HG03280 (cell line): ENCODE results near the gene CIBAR2.

Experiments used
- ATAC-seq: cut with Tn5 transposase; IDR thresholded peaks from one replicate; pipeline ENCODE4 v1.9.1; 2021; ENCODE audit warnings: mild to moderate bottlenecking, moderate library complexity; ENCODE audit not compliant: unreplicated experiment

The CIBAR2 gene

GRCh38 chr16:85083051-85083639 is 29.1 kb downstream of the CIBAR2 start:
- ATAC-seq, result no peak

GRCh38 chr16:85082173-85083050 is 29.9 kb downstream of the CIBAR2 start:
- no peak for ATAC-seq

- no peak for ATAC-seq
These were observed 30.5 kb downstream of the CIBAR2 start for GRCh38 chr16:85081765-85082164.

GRCh38 chr16:85081038-85081437 is 31.2 kb downstream of the CIBAR2 start:
- no peak for ATAC-seq

GRCh38 chr16:85079785-85080570 is 32.3 kb downstream of the CIBAR2 start:
- ATAC-seq, result no peak

- ATAC-seq, result no peak
These were observed 33.3 kb downstream of the CIBAR2 start for GRCh38 chr16:85078952-85079351.

- no peak for ATAC-seq
These were observed 34.0 kb downstream of the CIBAR2 start for GRCh38 chr16:85078226-85078625.

- ATAC-seq, result no peak
These were observed 34.6 kb downstream of the CIBAR2 start for GRCh38 chr16:85077576-85078125.

- ATAC-seq, result no peak
These were observed 35.2 kb downstream of the CIBAR2 start for GRCh38 chr16:85077039-85077438.

- no peak for ATAC-seq
These were observed 36.9 kb downstream of the CIBAR2 start for GRCh38 chr16:85075236-85075924.

- ATAC-seq, result no peak
These were observed 37.9 kb downstream of the CIBAR2 start for GRCh38 chr16:85074225-85074914.

- ATAC-seq, result no peak
These were observed 39.3 kb downstream of the CIBAR2 start for GRCh38 chr16:85072947-85073346.

GRCh38 chr16:85072076-85072860 is 40.0 kb downstream of the CIBAR2 start:
- no peak for ATAC-seq

GRCh38 chr16:85069171-85069570 is 43.1 kb downstream of the CIBAR2 start:
- no peak for ATAC-seq

- no peak for ATAC-seq
These were observed 43.5 kb downstream of the CIBAR2 start for GRCh38 chr16:85068746-85069145.

GRCh38 chr16:85067426-85067825 is 44.8 kb downstream of the CIBAR2 start:
- ATAC-seq, result no peak

- ATAC-seq, result no peak
These were observed 45.2 kb downstream of the CIBAR2 start for GRCh38 chr16:85067024-85067423.

- no peak for ATAC-seq
These were observed 45.9 kb downstream of the CIBAR2 start for GRCh38 chr16:85066346-85066885.

GRCh38 chr16:85065099-85065498 is 47.2 kb downstream of the CIBAR2 start:
- ATAC-seq, result no peak
